GM20431 (cell line): ENCODE results near the gene SERPINB3.
"Not testable (repeated sequence)": the region's sequence is repeated elsewhere in the genome, so short reads cannot be mapped to it uniquely, and the experiment has no call there.

Experiments used
- in situ Hi-C: fragments of 300-500 bp; cut with MseI, MboI; formaldehyde crosslinking; loops from one replicate; pipeline ENCODE4 v1.15.0; 2020; ENCODE audit warnings: low sequenced_read_pairs; ENCODE audit not compliant: unreplicated experiment

The SERPINB3 gene

GRCh38 chr18:63661750-63662149 is at the start of gene SERPINB3:
Gene SERPINB3 (minus strand): TSS chr18:63661893. CDS start chr18:63661216, 677 bp downstream.
- in situ Hi-C loops = not testable (repeated sequence)

- in situ Hi-C loops = no loop called here
Measured at GRCh38 chr18:63708650-63709049, 47.0 kb upstream of the SERPINB3 start.

GRCh38 chr18:63707816-63708215 is 46.1 kb upstream of the SERPINB3 start:
- in situ Hi-C loops = no loop called here

GRCh38 chr18:63705401-63705800 is 43.7 kb upstream of the SERPINB3 start:
- in situ Hi-C loops = no loop called here

- in situ Hi-C loops = no loop called here
Measured at GRCh38 chr18:63702660-63703059, 41.0 kb upstream of the SERPINB3 start, which contains the start of gene SERPINB11. Gene SERPINB11 (plus strand): TSS chr18:63702960. CDS start chr18:63710194, 7,234 bp downstream.

DNA sequence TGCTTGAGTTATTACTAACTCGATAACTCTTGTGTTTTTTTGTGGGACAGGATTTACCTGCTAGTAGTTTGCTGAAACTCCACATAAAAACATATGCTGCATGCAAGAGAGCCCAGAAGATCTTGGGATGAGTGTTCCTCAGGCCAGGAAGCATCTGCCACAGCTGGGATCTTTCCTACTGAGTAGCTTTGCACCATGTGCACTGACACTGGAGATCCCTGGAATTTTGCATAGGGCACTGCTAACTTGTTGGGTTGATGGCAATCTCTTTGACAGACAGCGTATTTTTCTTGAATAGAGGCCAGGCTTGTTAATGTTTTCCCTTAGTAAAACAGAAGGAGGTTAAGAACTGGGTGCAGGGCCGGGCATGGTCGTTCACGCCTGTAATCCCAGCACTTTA is 40.3 kb upstream of the SERPINB3 start:
- in situ Hi-C loops = no loop called here

GRCh38 chr18:63700501-63700900 is 38.8 kb upstream of the SERPINB3 start:
- in situ Hi-C loops = no loop called here

- in situ Hi-C loops = no loop called here
Measured at GRCh38 chr18:63697097-63697660, 35.5 kb upstream of the SERPINB3 start.

DNA sequence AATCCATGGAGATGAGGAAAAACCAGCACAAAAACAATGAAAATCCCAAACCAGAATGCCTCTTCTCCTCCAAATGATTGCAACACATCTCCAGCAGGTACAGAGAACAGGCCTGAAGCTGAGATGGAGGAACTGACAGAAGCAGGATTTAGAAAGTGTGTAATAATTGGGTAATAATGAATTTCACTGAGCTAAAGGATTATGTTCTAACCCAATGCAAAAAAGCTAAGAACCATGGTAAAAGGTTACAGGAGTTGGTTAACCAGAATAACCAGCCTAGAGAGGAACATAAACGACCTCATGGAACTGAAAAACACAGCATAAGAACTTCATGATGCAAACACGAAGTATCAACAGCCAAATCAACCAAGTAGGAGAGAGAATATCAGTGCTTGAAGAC is 27.4 kb upstream of the SERPINB3 start:
- in situ Hi-C loops = no loop called here

DNA sequence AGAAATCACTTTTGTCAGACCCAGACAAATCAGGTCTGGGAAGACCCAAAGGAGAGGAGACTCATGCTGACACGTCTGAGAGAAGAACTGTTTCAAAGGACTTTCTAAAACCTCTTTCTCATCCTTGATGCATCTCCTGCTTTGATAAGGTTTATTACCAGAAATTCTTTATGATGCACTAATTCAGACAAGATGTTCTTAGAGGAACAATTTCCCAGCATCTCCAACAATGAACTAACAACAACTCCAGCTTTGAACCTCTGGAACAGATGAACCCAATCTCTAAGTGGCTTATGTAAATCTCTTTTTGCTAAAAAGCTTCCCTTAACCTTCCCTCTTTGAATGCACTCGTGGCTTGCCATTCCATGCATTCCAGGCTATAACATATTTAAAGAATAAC is 25.2 kb upstream of the SERPINB3 start:
- in situ Hi-C loops = no loop called here

GRCh38 chr18:63684718-63685117 is 23.0 kb upstream of the SERPINB3 start:
- in situ Hi-C loops = no loop called here

GRCh38 chr18:63683890-63684289 is 22.2 kb upstream of the SERPINB3 start:
- in situ Hi-C loops = no loop called here

GRCh38 chr18:63683152-63683551 is 21.5 kb upstream of the SERPINB3 start:
- in situ Hi-C loops = no loop called here

GRCh38 chr18:63681449-63682340 is 20.0 kb upstream of the SERPINB3 start:
- in situ Hi-C loops = no loop called here

DNA sequence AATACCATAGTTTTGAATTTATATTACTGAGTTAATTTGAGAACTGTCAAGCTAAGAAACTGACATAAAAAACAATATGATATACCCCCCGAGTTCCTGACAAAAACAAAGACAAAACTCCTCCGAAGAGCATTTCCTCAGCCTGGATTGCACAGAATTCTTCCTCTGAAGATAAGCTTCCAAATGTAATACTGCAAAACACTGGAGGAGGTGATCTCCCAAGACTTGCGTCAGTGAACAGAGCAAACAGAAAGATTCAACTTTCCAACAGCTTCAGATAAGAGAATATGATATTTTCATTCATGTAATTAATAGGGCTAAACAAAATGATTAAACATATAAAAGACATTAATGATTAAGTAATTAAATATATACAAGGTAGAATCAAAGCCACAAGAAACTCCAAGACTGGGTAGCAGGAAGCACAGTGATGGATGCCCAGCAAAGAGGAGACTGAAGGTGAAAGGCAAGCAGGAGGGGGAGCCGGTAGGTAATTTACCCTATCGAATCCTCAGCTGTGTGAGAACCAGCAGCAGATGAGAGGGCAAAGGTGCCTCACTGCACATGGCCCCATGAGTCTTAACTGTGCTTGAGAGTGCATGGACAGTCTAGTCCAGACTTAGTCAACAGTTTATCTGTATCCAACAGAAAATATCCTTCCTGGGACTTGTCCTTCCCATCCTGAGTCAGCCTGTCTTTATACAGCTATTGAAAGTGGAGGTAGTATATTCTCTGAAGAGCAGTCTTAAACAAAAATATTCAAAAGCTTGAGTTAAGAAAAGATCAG is 18.3 kb upstream of the SERPINB3 start:
- in situ Hi-C loops = no loop called here

DNA sequence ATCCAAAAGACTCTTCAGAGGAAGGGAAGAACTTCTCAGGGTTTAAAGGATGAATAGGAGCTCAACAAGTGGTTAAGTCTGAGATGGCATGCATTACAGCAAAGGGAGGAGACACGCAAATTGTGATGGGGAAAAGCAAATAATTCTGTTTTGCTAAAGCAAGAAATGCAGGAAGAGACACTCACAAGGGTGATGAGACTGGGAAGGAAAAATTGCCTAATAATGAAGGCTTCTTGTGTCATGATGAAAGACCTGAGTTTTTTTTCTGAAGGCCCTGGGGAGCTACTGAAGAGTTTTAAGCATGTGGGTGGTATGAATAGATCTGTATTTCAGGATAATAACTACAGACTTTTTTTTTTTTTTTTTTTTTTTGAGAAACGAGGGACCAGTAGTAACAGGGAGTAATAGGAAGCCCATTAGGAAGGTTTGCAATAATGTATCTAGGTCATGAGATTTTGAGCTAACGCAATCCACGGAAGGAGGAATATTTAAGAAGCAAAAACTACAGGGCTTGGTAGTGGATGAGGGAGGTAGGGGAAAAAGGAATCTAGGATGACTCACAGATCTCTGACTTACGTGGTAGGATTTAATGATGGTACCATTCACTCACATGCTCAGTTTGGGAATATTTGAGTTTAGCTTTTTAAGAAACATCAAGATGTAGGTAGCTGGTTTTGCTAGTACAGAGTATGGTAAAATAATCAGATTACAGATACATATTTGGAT is 16.0 kb upstream of the SERPINB3 start:
- in situ Hi-C loops = no loop called here

GRCh38 chr18:63676526-63677323 is 15.0 kb upstream of the SERPINB3 start:
- in situ Hi-C loops = no loop called here

DNA sequence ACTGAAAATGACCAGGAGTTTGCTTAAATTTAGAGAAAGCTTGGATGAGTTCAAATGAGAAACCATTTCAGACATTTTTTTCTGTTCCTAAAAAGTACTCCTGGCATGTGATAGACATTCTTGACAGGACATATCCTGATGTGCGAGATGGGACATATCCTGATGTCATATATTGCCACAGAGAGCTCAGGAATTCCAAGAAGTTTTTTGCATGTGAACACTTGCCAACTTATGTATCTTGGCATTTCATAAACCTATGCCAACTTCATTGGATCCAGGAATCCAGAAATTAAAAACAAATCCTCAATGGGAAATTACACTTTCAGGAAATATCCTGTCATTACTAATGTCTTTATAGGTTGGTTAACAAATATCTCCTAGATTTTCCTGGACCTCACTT is 2.9 kb upstream of the SERPINB3 start:
- in situ Hi-C loops = no loop called here

- in situ Hi-C loops = not testable (repeated sequence)
Measured at GRCh38 chr18:63658920-63659319, 2.8 kb downstream of the SERPINB3 start.
